Breast epithelium (tissue), 4 donors: ENCODE data around the gene CHRM5. TPM values are rescaled to one million over a fixed set of nuclear protein-coding genes. Genes with fewer than 3 reads are reported as not detected.
"Not testable (repeated sequence)": the region's sequence is repeated elsewhere in the genome, so short reads cannot be mapped to it uniquely, and the experiment has no call there.

Experiments
- DNase-seq, 2 donors: peaks; one replicate each; pipeline ENCODE4 v3.0.0-alpha.2; 2019; ENCODE audit warnings: low spot score in 2 of 2
- H3K27ac ChIP-seq, 2 donors: fragments of 200-600 bp; sonication (generic) in 1 of 2; one replicate each; pipeline ENCODE4 v1.5.1; 2016 to 2019; ENCODE audit warnings: mild to moderate bottlenecking in 1 of 2
- H3K27me3 ChIP-seq, 2 donors: fragments of 200-600 bp; sonication (generic) in 1 of 2; one replicate each; pipeline versions ENCODE4 v1.5.1 to v1.6.0; 2017 to 2019; ENCODE audit warnings: control low read depth in 1 of 2, mild to moderate bottlenecking in 1 of 2
- H3K36me3 ChIP-seq: fragments of 200-600 bp; one replicate; pipeline ENCODE4 v1.5.1; 2019
- H3K4me1 ChIP-seq, 2 donors: fragments of 200-600 bp; sonication (generic); one replicate each; pipeline ENCODE4 v1.5.1; 2016 to 2019; ENCODE audit warnings: control low read depth in 1 of 2
- H3K4me3 ChIP-seq, 3 donors: fragments of 200-600 bp; sonication (generic); 1 replicate in 2 of 3; 2 replicates in 1 of 3; pipeline ENCODE4 v1.5.1; 2016 to 2019; ENCODE audit warnings: mild to moderate bottlenecking in 3 of 3, moderate library complexity in 2 of 3
- H3K9me3 ChIP-seq, 2 donors: fragments of 200-600 bp; sonication (generic) in 1 of 2; one replicate each; pipeline ENCODE4 v1.5.1; 2016 to 2019; ENCODE audit warnings: control low read depth in 1 of 2
- POLR2A ChIP-seq: fragments of 450-650 bp; IDR thresholded peaks from one replicate; pipeline ENCODE4 v1.6.1; 2016; ENCODE audit warnings: antibody characterized with exemption, mild to moderate bottlenecking, moderate library complexity
- POLR2AphosphoS5 ChIP-seq, 3 donors: sonication (generic); formaldehyde crosslinking; IDR thresholded peaks; one replicate each; pipeline ENCODE4 v1.6.1; 2017; ENCODE audit warnings: antibody characterized with exemption in 3 of 3
- intact Hi-C: fragments of 100-400 bp; cut with DNase I; formaldehyde crosslinking; loops from one replicate; pipeline ENCODE4 v1.15.1; 2023; ENCODE audit warnings: low total_unique reads
- total RNA-seq, 3 donors: library from RNA; depleted of rRNA; stranded (reverse); fragments of >200 nt; gene quantifications; one replicate each; pipeline ENCODE4 v1.1.0, GENCODE V29; 2016
- TF ChIP-seq, protein P1 (sequence below), 3 donors: fragments of 450-650 bp; IDR thresholded peaks; one replicate each; pipeline ENCODE4 v1.5.1; 2016 to 2017; ENCODE audit warnings: antibody characterized with exemption in 3 of 3, mild to moderate bottlenecking in 3 of 3, moderate library complexity in 3 of 3

The CHRM5 gene
- total RNA-seq, 3 donors from 2014 or later: not detected

DNA sequence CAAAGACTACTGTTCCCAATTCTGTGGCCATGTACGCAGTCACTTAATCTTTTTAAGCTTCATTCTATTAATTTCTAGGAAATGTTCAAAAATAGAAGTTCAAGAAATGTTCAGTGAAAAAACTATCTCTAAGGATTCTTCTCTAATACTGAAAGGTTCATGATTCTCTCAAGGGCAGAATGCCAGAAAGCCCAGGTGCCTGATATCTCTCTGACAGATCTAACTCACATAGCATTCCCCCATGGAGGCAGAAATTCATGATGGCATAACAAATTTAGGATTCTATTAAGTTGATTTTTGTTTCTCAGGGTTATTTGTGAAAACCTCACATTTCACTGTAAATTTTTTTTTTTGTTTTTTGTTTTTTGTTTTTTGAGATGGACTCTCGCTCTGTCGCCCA is 17.5 kb downstream of the CHRM5 start:
- Histone ChIP-seq H3K4me3 (no peak overlapping the region), H3K27ac (no peak overlapping the region), H3K9me3 (no peaks in the 10 kb centered on the region), H3K36me3 (no peaks in the 10 kb centered on the region), H3K27me3 (no peaks in the 10 kb centered on the region), H3K4me1 (no peaks in the 10 kb centered on the region)
- TF ChIP-seq POLR2AphosphoS5 (IDR thresholded peaks at IDR 0.05): no peak
- TF ChIP-seq POLR2A: no peak
- TF ChIP-seq, protein P1, sequence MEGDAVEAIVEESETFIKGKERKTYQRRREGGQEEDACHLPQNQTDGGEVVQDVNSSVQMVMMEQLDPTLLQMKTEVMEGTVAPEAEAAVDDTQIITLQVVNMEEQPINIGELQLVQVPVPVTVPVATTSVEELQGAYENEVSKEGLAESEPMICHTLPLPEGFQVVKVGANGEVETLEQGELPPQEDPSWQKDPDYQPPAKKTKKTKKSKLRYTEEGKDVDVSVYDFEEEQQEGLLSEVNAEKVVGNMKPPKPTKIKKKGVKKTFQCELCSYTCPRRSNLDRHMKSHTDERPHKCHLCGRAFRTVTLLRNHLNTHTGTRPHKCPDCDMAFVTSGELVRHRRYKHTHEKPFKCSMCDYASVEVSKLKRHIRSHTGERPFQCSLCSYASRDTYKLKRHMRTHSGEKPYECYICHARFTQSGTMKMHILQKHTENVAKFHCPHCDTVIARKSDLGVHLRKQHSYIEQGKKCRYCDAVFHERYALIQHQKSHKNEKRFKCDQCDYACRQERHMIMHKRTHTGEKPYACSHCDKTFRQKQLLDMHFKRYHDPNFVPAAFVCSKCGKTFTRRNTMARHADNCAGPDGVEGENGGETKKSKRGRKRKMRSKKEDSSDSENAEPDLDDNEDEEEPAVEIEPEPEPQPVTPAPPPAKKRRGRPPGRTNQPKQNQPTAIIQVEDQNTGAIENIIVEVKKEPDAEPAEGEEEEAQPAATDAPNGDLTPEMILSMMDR (IDR thresholded peaks at IDR 0.05): no peak
- DNase-seq: no peak
- intact Hi-C loops: no loop called here

DNA sequence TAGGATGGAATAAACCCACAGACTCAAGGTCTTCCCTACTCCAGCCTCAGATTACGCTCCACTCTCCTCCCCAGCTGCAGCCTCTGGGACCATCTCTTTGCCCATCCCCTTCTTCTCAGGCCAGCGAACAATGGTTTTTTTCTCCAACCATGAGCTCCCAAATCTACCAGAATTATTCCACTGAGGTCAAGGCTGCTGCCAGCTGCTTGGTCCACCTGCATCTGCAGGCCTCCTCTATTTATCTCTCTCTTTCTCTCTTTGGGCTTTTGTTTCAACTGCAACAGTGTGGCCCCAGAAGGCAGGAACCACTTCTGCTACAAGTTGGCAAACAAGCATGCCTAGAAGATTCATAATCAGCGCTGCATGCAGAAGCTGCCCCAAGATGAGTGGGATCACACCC is 19.1 kb downstream of the CHRM5 start:
- no peaks in the 10 kb centered on the region for H3K36me3 ChIP-seq

DNA sequence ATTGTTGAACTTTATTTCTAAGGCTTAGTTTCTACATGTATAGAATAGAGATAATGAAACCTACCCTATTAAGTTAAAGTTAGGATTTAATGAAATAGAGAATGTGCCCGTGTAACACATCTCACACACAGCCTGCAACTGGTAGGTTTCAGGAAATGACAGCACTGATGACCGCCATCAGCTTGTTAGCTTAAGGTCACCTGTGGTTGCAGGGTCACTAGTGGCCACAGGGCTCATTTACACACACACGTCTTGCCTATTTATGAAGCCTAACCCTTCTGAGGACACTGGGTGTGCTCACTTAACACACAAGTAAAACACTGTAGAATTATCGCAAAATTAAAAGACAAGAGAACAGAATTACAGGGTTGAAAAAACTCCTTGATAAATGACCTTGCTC is 20.1 kb downstream of the CHRM5 start:
- DNase-seq: no peak
- Histone ChIP-seq H3K4me1 (no peaks in the 10 kb centered on the region), H3K27me3 (no peaks in the 10 kb centered on the region), H3K36me3 (no peaks in the 10 kb centered on the region), H3K4me3 (no peak overlapping the region), H3K9me3 (no peaks in the 10 kb centered on the region), H3K27ac (no peak overlapping the region)
- intact Hi-C loops: no loop called here
- TF ChIP-seq, protein P1 (IDR thresholded peaks at IDR 0.05): no peak
- TF ChIP-seq POLR2A: no peak

More for the DNA sequence above, 19.1 kb downstream of the CHRM5 start:
- Histone ChIP-seq H3K27me3 (no peaks in the 10 kb centered on the region), H3K9me3 (no peaks in the 10 kb centered on the region), H3K27ac (no peak overlapping the region), H3K4me3 (no peak overlapping the region), H3K4me1 (no peaks in the 10 kb centered on the region)
- no peak for DNase-seq
- intact Hi-C loops: no loop called here
- TF ChIP-seq, protein P1 (IDR thresholded peaks at IDR 0.05): no peak

DNA sequence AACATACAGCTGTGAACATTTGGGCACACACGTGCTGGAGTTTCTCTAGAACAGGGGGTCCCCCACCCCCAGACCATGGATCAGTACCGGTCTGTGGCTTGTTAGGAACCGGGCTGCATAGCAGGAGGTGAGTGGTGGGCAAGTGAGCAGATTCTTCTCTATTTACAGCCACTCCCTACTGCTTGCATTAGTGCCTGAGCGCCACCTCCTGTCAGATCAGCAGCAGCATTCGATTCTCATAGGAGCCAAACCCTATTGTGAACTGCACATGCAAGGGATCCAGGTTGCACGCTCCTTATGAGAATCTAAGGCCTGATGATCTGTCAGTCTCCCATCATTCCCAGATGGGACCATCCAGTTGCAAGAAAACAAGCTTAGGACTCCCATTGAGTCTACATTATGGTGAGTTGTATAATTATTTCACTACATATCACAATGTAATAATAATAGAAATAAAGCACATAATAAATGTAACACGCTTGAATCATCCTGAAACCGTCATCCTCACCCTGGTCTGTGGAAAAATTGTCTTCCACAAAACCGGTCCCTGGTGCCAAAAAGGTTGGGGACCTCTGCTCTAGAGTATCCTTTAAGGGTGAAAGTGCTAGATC is 25.8 kb downstream of the CHRM5 start:
- TF ChIP-seq POLR2AphosphoS5 (IDR thresholded peaks at IDR 0.05) (no peak), POLR2A (no peak)
- TF ChIP-seq, protein P1 (IDR thresholded peaks at IDR 0.05): no peak
- H3K27me3 ChIP-seq: no peaks in the 10 kb centered on the region
- no peaks in the 10 kb centered on the region for H3K36me3 ChIP-seq
- DNase-seq: no peak
- H3K9me3 ChIP-seq: no peaks in the 10 kb centered on the region
- intact Hi-C loops: no loop called here
- H3K4me1 ChIP-seq: no peaks in the 10 kb centered on the region
- H3K27ac ChIP-seq: no peak overlapping the region
- H3K4me3 ChIP-seq: no peak overlapping the region

DNA sequence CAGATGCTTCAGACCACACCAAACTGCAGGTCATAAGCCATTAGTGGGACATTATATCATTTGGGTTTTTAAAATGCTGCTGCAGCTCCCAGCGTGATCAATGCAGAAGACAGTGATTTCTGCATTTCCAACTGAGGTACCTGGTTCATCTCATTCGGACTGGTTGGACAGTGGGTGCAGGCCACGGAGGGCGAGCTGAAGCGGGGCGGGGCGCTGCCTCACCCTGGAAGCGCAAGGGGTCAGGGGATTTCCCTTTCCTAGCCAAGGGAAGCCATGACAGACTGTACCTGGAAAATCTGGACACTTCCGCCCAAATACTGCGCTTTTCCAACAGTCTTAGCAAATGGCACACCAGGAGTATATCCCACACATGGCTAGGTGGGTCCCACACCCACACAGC is 27.4 kb downstream of the CHRM5 start:
- H3K36me3 ChIP-seq, H3K4me3 ChIP-seq, DNase-seq, H3K27me3 ChIP-seq, H3K27ac ChIP-seq, H3K4me1 ChIP-seq, intact Hi-C loops, H3K9me3 ChIP-seq: not testable (repeated sequence)

DNA sequence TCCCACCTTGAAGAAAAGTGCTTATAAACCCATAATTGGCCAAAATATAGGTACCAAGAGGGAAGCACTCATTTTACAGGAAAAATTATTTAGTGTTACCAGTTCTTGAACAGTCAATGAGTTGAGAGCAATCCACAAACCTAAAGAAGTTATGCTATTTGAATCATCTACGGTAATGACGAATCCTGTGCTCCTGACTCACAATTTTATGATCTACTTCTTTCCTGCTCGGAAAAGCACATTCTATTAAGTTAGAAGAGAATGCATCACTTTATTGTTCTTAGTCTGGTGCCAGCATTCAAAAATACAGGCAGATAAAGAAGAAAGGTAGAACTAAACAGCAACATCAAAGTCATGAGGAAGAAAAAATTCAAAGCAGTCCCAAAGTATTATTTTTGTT is 33.2 kb downstream of the CHRM5 start:
- H3K4me3 ChIP-seq: no peak overlapping the region
- H3K4me1 ChIP-seq: no peaks in the 10 kb centered on the region
- intact Hi-C loops: no loop called here
- DNase-seq: no peak
- H3K9me3 ChIP-seq: no peaks in the 10 kb centered on the region
- no peaks in the 10 kb centered on the region for H3K36me3 ChIP-seq
- H3K27ac ChIP-seq: no peak overlapping the region
- no peaks in the 10 kb centered on the region for H3K27me3 ChIP-seq
- TF ChIP-seq POLR2AphosphoS5 (IDR thresholded peaks at IDR 0.05): no peak
- TF ChIP-seq, protein P1 (IDR thresholded peaks at IDR 0.05): no peak
- TF ChIP-seq POLR2A: no peak
